ENCODE data around the gene STARD3. TPM values are rescaled to one million over a fixed set of nuclear protein-coding genes. Genes with fewer than 3 reads are reported as not detected.

Gene STARD3
- total RNA-seq, 1 donor from 2014 or later = 25.4 TPM

DNA sequence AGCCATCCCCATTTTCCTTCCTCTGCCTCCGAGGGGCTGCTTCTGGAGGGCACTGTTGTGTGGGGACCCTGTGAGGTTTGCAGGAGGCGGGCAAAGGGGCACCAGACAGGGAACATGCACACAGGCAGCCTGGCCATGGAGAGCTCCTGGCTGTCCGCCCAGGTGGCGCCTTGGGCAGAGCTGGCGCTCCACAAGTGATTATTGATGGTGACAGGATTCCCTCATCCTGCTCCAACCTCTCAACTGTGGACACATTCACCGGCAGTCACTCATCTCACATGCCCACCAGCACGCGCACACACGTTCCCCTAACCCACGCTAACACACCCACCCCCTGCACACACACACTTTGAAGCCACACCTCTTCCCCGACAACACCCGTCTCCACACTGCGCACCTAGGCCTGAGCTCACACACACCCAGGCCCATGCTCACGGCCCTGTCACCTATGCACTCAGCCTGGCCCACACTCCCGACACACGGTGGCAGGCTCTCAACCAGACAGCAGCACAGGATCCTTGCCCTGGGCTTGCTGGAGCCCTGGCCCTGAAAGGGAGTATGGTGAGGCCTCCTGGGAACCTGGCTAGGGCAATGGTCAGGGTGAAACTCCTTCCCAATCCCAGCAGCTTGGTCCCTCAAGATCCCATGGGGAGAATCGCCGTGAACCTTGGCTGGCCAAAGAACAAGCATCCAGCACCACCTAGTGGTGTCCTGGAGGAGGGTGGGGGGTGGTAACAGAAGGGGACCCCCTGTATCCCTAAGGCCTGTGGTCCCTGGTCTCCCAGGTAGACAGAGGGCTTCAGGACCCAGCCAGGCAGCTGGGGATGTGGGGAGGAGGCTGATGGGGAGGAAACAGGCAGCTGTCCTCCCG lies 34.9 kb downstream of the STARD3 start:
- DNase-seq (ENCODE audit: low read depth, low spot score) = no peak

DNA sequence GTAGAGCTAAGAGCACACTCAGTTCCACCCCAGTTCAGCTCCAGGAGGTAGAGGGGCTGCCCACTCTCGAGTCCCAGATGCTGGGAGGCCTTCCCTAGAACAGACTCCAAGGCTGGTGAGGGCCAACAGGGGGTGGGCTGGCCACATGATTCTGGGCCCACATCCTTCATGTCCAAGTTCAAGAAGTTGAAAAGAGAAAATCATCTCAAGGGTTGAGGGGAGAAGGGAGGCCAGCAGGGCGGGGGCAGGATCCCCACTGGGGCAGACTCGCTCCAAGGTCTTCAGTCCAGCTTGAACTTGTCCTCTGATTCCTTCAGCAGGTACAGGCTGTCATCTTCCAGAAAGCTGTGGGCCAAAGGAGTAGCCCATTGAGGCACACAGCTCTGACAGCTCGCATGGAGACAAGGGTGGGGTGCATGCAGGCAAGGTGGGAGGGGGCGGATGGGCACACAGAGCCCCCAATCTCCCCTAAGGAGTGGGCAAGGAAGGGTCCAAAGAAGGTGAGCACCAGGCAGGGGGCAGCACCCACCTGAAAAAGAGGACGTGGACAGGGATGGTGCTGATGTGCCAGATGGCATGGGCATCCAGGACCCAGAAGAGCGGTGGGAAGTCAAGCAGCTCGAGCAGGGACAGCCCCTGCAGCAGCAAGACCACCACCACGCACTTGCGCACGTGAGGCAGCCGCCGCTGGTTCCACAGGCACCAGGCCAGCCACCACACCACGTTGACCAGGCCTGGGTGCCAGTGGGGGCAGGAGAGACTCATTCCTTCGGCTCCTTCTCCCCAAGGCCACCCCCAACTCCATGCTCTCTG lies 35.8 kb downstream of the STARD3 start:
- no peak for DNase-seq (ENCODE audit: low read depth, low spot score)

DNA sequence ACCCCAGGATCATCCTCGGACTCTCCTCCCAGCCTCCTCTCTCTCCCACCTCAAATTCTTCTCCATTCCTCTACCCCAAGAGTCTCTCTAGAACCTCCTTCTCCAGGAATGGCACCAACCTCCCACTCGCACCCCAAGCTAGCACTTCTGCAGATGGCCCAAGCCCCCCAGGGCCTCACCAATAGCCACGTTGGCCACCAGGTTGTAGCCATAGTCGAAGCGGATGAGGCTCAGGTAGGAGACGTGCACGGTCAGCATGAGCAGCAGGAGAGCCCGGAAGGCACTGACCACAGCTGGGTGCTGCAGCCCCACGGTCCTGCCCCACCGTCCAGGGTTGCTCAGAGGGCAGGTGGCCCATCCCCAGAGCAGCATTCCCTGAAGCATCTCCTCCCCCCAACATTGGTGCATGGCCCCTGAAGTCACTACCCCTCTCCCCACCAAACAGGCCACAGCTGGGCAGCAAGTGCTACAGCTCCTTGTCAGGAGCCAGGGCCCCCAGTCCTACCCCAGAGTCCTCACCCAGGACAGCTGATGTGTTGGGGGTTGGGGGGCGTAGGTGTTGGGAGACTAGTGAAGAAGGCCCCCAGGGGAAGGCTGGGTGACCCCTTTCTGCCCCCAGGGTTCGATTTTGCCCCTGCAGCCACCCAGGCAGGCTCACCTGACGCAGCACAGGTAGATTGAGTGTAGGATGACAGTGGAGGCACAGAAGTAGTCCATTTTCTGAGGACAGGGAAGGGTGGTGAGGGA lies 36.6 kb downstream of the STARD3 start:
- DNase-seq (ENCODE audit: low read depth, low spot score) = no peak

DNA sequence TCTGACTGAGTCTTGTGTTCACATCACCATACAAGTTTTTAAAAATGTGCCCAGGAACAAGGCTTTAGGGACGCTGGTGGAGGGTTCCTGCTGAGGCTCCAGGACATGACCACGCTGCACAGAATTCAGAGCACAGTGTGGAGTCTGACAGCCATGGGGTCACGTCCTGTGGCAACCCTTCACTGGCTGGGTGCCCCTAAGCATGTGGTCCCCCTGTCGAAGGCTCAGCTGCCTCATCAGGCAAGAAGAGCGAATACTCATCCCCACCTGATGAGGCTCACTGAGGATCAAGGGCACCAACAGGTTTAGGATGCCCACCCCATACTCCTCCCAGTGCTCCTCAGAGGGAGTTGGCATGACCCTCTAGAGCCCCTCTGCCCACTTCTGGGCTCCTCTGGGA lies 37.2 kb downstream of the STARD3 start:
- no peak for DNase-seq (ENCODE audit: low read depth, low spot score)

DNA sequence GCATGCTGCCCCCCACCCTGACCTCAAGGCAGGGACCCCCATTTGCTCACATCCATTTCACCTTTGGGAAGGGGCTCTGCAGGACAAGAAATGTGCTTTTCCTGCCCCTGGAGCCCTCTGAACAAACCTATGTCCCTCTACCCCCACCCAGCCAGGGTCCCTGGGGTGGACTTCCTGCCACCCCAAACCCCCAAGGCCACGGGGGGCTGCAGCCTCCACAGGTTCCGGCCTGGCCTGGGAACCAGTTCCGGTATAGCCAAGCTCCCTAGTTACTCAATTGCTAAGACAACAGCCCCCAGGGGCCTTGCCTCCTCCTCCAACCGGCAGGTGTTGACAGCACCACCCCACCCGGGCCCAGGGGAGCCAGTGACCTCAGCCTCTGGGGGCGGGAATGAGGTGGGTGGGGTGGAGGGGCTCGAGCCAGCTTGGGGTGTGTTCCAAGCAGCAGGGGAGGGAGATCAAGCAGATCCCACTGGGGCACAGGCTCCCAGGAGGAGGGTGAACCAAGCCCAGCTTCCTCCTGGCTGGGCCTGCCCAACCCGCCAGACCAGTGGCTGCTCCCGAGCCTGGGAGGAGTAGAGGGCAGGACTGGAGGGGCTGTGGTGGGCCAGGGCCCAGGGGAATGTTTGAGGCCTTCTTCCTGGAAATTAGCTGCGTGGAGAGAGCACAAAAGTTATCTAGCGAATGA lies 37.9 kb downstream of the STARD3 start:
- no peak for DNase-seq (ENCODE audit: low read depth, low spot score)

DNA sequence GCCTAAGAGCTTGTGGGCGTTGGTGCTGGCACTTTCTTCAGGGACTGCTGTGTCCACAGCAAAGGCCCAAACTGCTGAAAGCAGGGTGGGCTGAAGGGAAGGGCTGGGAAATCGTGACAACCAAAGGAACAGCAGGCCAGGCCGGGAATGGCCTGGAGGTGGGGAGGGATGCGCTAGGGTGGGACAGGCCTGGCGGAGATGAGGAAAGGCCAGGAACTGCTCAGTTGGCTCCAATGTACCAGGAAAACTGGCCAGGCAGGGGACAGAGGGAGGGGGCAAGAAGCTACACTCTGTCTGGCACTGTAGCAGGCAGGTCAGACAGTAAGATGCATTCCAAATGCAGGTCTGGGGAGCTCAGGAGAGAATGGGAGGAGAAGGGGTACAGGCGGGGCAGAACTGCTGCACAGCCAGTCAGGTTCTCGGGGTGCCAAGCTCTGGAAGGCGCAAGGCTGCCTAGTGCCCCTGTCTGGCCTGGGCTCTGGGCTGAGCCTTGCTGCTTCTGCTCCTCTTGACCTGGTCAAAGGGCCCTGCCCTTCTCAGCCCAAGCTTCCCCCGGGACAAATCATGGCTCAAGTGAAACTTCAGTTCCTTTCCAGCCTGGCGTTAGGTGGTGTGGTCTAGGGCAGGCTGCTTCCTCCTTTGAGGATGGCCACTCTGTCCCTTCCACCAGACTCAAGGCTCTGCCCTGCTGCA lies 38.6 kb downstream of the STARD3 start:
- no peak for DNase-seq (ENCODE audit: low read depth, low spot score)

DNA sequence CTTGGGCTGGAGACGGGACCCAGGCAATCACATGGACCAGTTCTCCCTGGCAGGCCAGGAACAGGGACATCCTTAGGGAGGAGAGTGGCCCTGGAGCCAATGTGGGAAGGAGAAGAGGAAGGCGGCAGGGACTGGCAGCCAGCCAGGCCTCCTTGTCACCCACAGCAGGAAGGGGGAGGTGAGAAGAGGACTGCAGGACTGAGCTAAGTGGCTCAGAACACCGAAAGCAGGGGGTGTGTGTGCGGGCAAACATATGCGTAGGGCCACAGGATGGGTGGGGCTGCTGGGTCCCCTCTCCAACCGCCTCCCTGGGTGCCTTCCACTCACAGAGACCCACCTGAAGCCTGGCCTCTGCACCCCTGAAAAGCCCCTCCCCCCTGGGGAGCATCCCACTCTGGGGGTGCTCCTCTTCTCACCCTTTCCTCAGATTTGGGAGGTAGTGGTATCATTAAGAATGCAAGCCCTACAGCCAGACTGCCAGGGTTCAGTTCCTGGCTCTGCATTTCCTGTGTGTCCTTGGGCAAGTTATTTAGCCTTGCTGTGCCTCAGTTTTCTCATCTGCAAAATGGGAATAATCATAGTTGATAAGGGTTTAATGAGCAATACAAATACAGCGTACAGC lies 39.4 kb downstream of the STARD3 start:
- DNase-seq (ENCODE audit: low read depth, low spot score) = no peak

DNA sequence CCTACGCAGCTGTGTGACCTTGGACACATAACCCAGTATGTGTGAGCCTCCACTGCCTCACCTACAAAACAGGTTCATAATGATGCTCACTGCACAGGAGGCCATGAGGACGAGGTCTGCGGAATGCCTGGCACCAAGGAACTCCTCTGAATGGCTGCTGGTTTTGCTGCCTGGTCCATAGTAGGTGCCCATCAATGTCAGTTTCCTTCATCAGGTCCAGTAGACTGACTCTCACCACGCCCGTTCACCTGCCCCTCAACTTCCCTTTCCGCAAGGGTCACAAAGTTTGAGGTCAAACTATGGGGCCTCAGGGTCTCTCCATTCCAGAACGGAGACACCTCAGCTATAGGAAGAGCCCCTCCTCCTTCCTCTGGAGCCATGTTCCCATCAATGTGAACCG lies 40.1 kb downstream of the STARD3 start:
- no peak for DNase-seq (ENCODE audit: low read depth, low spot score)

DNA sequence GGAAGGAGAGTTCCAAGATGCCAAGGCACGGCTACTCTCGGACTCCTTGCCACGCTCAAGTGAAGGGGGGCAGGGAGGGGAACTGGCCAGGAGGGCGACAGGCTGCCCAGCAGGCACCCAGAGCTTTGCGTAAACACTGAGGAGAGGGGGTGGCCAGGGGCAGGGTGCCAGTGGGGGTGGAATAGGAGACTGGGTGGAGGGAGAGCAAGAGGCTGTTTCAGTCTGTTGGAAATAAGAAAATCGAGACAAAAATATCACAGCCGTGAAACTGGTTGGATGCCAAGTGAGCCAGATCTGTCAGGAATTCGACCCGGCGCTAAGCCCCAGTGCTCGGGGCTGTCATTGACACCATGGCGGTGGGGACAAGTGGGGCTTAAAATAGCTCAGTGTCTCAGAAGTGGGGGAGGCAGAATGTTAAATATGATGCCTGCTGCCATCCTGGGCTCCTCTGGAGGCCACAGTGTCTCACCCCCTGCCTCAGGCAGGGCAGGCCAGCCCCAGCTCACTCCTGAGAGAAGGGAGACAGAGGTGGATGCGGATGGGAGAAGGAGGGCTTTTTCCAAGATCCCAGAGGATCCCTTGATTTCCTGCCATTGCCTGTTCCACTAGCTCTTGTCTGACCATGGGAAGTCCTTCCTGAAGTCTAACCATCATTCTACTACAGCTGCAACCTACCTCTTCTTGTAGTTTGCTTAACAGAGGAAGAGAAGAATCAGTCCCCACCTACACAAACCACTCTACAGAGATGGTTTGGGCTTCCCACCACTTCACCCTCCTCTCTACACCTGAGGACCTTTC lies 40.8 kb downstream of the STARD3 start:
- DNase-seq (ENCODE audit: low read depth, low spot score) = no peak

DNA sequence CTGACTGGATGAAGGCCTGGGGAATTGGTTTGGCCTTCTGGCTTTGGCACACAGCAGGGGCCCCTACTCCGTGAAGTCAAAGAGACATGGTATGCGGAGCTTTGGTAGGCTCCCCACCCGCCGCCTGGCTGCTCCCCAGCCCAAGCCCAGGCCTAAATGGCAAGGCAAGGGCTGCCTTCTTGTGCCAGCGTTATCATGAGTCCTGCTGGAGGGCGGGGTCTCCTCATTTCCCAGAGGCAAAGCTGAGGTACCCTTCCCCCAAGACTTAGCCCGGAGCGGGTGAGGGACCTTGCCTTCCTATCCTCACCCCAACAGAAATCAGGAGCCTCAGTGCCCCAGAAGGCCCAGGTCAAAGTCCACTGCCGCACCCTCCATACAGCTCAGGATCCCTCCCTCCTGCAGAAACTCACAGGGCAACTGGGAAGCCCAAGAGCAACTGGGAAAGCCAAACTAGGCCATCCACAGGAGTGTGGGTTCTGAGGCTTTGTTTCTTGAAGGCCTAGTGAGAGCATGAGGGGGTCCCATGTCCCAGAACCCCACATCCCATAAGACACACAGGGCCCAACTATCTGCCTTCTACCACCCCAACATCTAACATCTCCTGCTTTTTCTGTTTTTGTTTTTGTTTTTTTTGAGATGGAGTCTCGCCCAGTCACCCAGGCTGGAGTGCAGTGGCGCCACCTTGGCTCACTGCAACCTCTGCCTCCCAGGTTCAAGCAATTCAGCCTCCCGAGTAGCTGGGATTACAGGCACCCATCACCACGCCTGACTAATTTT lies 41.6 kb downstream of the STARD3 start:
- no peak for DNase-seq (ENCODE audit: low read depth, low spot score)

DNA sequence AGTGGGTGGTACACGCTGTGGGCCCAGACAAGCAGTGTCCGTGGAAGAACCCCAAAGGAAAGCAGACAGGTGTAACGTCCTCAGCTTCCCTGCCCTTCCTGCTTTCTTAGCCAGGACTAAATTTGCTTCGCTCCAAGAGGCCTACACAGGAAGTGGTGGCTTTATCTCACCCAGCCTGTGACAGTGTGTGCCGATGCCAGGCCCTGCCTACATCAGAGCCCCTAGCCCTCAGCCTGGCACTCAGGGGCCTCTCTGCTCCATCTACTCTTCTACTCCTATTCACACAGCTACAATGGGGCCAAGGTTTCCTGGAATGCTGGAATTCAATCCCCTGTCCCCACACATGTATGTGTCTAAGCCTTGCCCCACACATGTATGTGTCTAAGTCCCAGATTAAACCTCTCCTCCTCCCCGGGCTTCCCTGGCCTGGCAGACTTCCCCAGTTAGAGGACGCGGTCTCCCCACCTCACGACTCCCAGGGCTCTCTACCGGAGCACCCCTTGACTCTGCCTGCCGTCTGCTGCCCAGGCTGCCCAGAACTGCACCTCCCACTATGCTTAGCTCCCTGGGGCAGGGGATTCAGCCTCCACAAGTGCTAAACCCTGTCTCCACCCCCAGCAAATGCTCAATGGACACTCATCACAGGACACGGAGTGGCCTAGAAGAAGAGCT lies 42.7 kb downstream of the STARD3 start:
- no peak for DNase-seq (ENCODE audit: low read depth, low spot score)

DNA sequence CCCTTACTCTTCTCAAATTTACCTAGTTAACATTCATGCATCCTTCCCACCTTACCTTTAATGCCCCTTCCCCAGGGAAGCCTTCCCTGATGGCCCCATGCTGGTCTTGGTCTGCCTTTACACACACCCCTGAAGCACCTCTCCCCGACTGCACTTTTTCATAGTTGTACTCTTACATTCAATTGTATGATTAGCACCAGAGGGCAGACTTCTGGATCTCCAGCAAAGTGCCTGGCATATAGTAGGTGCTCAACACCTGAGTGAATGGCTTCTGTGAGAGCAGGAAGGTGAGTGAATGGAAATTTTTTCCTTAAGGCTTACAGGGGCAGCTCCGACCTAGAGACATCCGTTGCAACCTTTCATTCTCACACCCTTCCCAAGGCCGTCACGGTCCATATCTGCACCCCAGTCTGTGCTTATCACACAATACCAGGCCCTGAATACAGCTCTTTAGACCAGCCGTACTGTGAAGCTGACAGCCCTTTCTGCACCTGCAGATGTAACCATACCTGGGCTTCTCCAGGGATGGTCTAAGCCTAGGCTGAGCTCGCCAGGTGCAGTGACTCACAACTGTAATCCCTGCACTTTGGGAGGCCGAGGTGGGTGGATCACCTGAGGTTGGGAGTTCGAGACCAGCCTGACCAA lies 46.5 kb downstream of the STARD3 start:
- no peak for DNase-seq (ENCODE audit: low read depth, low spot score)

DNA sequence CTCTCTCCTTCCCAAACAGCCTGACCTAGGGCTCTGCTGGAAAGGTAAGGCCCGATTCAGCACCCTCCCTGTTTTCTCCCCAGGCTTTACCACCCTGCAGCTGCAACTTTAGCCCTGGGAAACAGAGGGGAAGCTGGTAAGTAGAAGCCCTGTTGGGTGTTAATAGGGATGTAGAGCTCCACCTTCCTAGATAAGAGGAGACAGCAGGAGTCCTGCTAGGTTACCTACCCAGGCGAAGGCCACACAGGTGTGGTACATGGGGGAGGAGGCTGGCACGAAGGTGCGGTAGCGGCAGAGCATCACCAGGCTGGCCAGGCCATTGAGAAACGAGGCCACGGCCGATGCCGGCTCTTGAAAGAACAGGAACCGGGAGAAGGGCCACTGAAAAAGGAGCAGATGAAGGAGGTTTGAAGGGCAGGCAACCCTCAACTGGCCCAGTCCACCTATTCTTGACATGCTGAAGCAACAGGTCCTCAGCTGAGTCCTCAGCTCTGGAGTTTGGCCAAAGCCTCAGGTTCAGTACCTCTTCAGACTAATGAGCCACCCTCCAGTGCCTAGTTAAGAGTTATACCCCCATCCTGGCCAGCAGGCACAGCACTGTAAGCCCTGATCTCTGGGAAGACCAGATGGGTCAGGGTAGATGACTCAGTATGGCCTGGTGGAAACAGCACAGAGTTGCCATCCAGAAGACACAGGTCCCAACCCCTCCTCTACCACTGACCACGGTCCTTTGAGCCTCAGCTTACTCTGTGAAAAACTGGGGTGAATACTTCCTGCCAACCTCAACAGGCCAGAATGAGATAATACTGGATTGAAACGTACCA lies 47.6 kb downstream of the STARD3 start:
- DNase-seq (ENCODE audit: low read depth, low spot score) = no peak

DNA sequence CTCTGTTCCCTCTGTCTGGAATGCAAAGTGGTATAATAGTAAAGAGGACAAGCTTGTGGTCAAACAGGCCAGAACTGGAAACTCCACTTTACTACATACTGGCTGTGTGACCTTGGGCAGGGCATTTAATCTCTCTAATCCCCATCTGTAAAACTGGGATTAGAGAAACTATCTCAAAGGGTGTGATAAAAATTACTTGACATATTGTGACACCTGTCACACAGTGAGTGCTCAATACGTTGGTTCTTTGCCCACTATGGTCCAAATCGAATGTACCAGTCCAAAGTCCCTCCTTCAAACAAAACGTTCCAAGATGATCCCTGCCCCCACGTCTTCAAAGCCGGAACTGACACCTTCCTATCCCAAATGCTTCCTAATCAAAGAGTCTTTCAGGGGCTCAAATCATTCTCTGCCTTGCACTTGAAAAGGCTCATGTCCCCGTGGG lies 50.2 kb downstream of the STARD3 start:
- no peak for DNase-seq (ENCODE audit: low read depth, low spot score)

DNA sequence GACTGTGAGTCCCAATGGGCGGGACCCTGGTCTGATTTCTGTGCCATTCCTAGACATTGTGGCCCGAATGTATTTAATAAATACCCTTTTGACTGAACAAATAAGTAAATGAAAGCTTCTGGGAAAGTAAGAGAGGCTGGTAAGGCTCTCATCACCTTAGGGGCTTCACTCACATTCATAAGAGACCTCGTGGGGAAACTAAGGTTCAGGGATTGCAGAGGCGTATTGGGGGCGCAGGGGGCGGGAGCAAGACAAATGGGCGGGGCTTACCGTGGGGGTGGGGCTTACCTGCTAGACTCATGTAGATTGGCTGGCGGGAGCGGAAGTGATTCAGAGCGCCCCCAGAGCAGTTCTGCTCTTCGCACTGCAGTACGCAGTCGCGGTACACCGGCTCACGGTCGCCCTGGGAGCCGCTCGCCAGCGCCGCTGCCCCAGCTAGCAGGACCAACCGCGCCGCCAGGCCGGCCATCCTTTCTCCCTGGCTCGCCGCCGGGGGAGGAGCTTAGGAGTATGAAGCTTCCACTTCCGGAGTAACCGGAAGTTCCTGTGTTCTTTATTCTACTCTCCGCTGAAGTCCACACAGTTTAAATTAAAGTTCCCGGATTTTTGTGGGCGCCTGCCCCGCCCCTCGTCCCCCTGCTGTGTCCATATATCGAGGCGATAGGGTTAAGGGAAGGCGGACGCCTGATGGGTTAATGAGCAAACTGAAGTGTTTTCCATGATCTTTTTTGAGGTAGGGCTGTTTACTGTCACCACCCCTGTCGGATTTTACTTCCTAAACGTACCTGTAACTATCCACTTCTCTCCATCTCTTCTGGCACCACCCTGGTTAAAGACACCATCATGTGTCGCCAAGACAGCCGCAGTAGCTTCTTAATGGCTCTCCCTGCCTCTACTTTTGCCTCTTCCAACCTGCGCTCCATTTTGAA lies 50.9 kb downstream of the STARD3 start, which contains the start of gene PGAP3:
PGAP3 (minus strand) TSS at position 512 of the 929 bp plus-strand sequence; CDS start at position 469, 43 bp downstream.
- DNase-seq (ENCODE audit: low read depth, low spot score) = peak; percentile 81

Data from pulmonary artery endothelial cell (primary cell).